Hematopoietic multipotent progenitor cell treated with erythropoietin and hydrocortisone succinate and interleukin-3 and kit ligand, for 15 days (in vitro differentiated cells): ENCODE measurements around the gene TRABD2B.

ENCODE experiments used
- DNase-seq: peaks from one replicate; pipeline ENCODE4 v3.0.0-alpha.2; 2015; ENCODE audit warnings: low spot score

TRABD2B gene

GRCh38 chr1:47992720-47993415 lies 4.3 kb downstream of the TRABD2B start:
- no peak for DNase-seq

- no peak for DNase-seq
Observed at GRCh38 chr1:47991673-47992072, 5.5 kb downstream of the TRABD2B start.

- DNase-seq: no peak
Observed at GRCh38 chr1:47991187-47991586, 6.0 kb downstream of the TRABD2B start.

- DNase-seq: no peak
Observed at GRCh38 chr1:47990286-47990685, 6.9 kb downstream of the TRABD2B start.

- DNase-seq: no peak
Observed at GRCh38 chr1:47987601-47988000, 9.6 kb downstream of the TRABD2B start.

- no peak for DNase-seq
Observed at GRCh38 chr1:47986761-47987200, 10.4 kb downstream of the TRABD2B start.

- no peak for DNase-seq
Observed at GRCh38 chr1:47985018-47985417, 12.2 kb downstream of the TRABD2B start.

GRCh38 chr1:47984175-47984789 lies 12.9 kb downstream of the TRABD2B start:
- no peak for DNase-seq

GRCh38 chr1:47983691-47984090 lies 13.5 kb downstream of the TRABD2B start:
- DNase-seq: no peak

GRCh38 chr1:47981667-47982350 lies 15.4 kb downstream of the TRABD2B start:
- no peak for DNase-seq

GRCh38 chr1:47980501-47980900 lies 16.7 kb downstream of the TRABD2B start:
- DNase-seq: no peak

GRCh38 chr1:47979724-47980123 lies 17.5 kb downstream of the TRABD2B start:
- no peak for DNase-seq

GRCh38 chr1:47978486-47978885 lies 18.7 kb downstream of the TRABD2B start:
- no peak for DNase-seq

GRCh38 chr1:47976728-47977127 lies 20.5 kb downstream of the TRABD2B start:
- no peak for DNase-seq

- no peak for DNase-seq
Observed at GRCh38 chr1:47976267-47976666, 20.9 kb downstream of the TRABD2B start.

- DNase-seq: no peak
Observed at GRCh38 chr1:47975302-47975921, 21.8 kb downstream of the TRABD2B start.

- DNase-seq: no peak
Observed at GRCh38 chr1:47972864-47973432, 24.2 kb downstream of the TRABD2B start.

GRCh38 chr1:47971385-47972160 lies 25.6 kb downstream of the TRABD2B start:
- no peak for DNase-seq

- no peak for DNase-seq
Observed at GRCh38 chr1:47970882-47971281, 26.3 kb downstream of the TRABD2B start.

- DNase-seq: no peak
Observed at GRCh38 chr1:47969478-47969877, 27.7 kb downstream of the TRABD2B start.

- no peak for DNase-seq
Observed at GRCh38 chr1:47968556-47968888, 28.7 kb downstream of the TRABD2B start.
